Epithelial cell of proximal tubule (primary cell): ENCODE data around the gene ZFP57. TPM values are rescaled to one million over a fixed set of nuclear protein-coding genes. Genes with fewer than 3 reads are reported as not detected.
"Not testable (repeated sequence)": the region's sequence is repeated elsewhere in the genome, so short reads cannot be mapped to it uniquely, and the experiment has no call there.

Experiments
- DNase-seq: peaks from one replicate; pipeline ENCODE4 v3.0.0-alpha.2; 2011; ENCODE audit warnings: low read depth
- H3K4me3 ChIP-seq: 2 replicates; pipeline ENCODE4 v1.5.1; 2011; ENCODE audit warnings: low read depth, mild to moderate bottlenecking, low read length
- total RNA-seq: library from RNA; depleted of rRNA; stranded (reverse); fragments of >200 nt; gene quantifications from 2 replicates; pipeline ENCODE4 v1.2.3, GENCODE V29; 2015
- TF ChIP-seq, protein P1 (sequence below): conservative IDR thresholded peaks from 2 replicates; pipeline ENCODE4 v1.5.1; 2012; ENCODE audit warnings: low read depth, mild to moderate bottlenecking, low read length

Gene ZFP57
- total RNA-seq, 1 donor from 2014 or later, result 0.12 TPM

DNA sequence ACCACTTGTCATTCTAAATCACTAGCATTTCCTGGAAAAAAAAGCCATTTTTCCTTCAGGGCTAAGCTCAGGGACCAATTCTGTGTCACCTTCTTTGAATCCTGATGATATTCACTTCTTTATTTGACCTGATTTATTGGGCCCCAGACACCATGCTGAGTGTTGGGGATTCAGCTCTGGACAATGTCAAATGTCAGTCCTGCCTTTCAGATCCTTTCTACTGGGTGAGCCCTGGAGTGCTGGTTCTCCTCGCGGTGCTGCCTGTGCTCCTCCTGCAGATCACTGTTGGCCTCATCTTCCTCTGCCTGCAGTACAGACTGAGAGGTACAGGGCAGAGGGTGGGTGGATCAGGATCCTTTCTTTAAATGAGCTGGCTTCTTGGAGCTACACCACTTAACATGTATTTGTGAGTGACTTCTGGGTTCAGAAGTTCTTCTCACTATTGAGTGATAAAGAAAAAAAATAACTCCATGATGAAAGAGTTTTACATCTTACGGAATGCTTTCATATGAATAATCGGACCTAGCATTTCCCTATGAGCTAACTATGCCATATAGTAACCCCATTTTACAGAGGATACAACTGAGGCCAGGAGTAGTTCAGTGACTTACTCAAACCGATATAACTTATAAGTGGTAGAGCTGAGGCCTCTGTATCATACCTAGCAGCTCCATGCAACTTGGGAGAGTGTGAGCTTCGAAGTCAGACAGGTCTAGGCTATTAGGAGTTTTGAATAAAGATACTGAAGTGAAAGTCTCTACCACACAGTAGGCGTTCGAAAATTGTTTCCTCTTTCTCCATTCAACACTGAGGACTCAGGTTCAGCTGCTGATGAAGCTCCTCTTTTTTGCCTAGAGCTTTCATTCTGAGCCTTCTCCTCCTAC lies 14.8 kb downstream of the ZFP57 start:
- no peak for DNase-seq
- TF ChIP-seq, protein P1, sequence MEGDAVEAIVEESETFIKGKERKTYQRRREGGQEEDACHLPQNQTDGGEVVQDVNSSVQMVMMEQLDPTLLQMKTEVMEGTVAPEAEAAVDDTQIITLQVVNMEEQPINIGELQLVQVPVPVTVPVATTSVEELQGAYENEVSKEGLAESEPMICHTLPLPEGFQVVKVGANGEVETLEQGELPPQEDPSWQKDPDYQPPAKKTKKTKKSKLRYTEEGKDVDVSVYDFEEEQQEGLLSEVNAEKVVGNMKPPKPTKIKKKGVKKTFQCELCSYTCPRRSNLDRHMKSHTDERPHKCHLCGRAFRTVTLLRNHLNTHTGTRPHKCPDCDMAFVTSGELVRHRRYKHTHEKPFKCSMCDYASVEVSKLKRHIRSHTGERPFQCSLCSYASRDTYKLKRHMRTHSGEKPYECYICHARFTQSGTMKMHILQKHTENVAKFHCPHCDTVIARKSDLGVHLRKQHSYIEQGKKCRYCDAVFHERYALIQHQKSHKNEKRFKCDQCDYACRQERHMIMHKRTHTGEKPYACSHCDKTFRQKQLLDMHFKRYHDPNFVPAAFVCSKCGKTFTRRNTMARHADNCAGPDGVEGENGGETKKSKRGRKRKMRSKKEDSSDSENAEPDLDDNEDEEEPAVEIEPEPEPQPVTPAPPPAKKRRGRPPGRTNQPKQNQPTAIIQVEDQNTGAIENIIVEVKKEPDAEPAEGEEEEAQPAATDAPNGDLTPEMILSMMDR, result no peak
- no peak overlapping the region for H3K4me3 ChIP-seq

DNA sequence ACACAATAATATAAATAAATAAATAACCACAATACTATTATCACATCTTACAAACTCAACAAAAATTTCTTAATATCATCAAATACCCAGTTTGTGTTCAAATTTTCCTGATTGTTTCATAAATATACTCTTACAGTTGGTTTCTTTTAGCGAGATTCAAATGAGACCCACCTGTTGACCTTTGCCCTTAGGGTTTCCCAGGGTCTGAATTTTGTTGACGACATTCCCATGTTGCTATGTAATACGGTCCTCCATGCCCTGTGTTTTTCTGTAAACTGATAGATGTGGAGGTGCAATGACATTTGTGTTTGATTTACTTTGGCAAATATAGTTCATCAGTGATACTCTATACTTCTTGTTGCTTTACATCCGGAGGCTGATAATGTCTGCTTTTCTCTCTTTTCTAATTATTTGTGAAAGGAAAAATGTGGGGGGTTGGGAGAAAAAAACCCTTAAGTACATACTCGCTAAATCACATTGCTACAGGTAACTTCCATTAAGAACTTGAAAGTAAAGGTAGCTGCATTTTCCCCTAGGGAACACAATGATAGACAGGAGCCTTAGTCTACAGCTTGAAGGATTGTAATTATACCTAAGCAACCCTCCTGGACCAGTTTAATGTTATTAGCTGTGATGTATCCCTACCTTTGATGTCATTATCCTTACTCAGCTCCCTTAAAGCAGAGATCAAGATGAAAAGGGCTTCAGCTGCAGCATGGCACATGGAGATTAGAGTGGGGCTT lies 17.5 kb downstream of the ZFP57 start:
- no peak for DNase-seq
- TF ChIP-seq, protein P1, result no peak
- no peak overlapping the region for H3K4me3 ChIP-seq

DNA sequence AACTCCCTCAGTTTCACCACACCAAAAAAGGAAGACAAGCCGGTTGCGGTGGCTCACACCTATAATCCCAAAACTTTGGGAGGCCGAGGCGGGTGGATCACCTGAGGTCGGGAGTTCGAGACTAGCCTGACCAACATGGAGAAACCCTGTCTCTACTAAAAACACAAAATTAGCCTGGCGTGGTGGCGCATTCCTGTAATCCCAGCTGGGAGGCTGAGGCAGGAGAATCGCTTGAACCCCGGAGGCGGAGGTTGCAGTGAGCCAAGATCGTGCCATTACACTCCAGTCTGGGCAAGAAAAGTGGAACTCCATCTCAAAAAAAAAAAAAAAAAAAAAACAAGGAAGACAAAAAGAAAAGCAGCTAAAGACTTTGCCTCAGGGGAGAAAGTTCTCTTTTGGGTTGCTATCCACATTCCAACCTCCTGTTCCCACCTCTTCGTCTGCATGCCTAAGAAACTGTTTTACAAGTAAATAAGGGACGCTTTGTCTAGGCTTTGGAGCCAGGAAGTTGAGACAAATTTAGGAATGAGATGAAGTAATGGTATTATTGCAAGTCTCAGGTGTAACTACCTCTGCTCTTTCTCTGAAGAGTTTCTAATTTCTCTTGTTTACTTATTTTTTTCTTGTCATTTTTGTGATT lies 19.3 kb downstream of the ZFP57 start:
- not testable (repeated sequence) for DNase-seq

DNA sequence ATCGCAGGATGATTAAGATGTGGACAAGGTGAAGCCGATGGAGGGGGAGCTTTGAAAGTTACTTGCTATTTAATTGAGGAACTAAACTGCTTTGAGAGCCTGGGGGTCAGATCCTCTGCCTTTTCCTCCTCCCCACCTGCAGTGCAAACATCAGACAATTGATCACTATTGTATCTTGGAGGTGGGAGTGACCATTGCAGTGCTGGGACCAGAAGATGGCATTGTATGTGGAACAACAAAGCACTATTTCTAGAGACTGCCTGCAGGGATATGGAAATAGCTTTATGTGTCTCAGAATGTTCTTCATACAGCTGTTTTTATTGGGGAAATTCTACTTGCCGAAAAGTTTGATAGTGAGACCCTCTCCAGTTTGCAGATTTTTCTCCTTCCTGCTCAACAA lies 19.9 kb downstream of the ZFP57 start:
- no peak overlapping the region for H3K4me3 ChIP-seq
- TF ChIP-seq, protein P1, result no peak
- no peak for DNase-seq

More for the DNA sequence above, 19.3 kb downstream of the ZFP57 start:
- not testable (repeated sequence) for H3K4me3 ChIP-seq

DNA sequence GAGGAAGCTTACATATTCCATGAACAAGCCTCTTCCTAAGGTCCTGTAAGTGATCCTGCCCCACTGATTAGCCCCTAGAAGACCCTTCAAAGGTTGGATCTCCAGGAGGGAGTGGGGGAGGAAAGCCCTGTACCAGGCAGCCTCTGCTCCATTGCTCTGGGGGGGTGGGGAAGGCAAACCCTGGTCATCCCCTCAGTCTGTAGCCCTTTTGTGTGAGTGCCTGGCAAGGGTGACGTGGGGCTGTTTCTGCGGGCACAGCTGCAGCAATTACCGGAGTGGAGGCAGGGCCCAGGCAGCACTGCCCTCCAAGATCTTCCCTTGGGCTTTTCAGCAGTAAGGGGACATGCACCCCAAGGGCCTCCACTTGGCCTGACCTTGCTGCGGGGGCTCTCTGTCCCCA lies 24.2 kb downstream of the ZFP57 start, which contains the start of gene MOG:
Gene MOG, plus strand, starts transcription at position 295 of the 400 bp plus-strand sequence. CDS start 118 bp downstream, outside the sequence.
- no peak within 1 kb of the TSS for H3K4me3 ChIP-seq
- DNase-seq, result no peak
- TF ChIP-seq, protein P1, result no peak

DNA sequence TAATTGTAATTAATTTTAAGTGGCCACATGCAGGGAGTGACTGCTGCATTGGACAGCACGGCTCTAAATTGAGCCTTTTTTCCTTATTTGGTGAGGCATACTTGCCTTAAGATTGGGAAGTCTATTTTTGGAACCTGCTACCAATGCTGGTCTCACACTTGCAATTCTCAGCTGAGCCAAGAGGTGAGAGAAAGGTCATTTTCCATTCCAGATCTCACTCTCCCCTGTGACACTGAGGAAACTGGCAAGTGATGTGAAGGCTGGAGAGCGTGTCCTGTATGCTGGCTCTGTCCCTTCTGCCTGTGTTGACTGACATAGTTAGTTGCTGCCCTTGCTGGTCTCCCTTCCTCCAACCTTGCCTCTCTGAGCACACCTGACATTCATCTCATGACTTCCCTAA lies 24.8 kb downstream of the ZFP57 start:
- H3K4me3 ChIP-seq, result no peak overlapping the region

More for the DNA sequence above, 24.8 kb downstream of the ZFP57 start:
- no peak for DNase-seq
- TF ChIP-seq, protein P1, result no peak
